Stomach (tissue), 4 donors: ENCODE results near the gene CDH22.

Experiments used
- POLR2A ChIP-seq, 4 donors: fragments of 450-650 bp; IDR thresholded peaks; one replicate each; pipeline ENCODE4 v1.6.1; 2016; ENCODE audit warnings: antibody characterized with exemption in 4 of 4, control low read depth in 2 of 4, mild to moderate bottlenecking in 1 of 4, moderate library complexity in 1 of 4
- POLR2AphosphoS5 ChIP-seq, 3 donors: sonication (generic); formaldehyde crosslinking; IDR thresholded peaks; one replicate each; pipeline ENCODE4 v1.6.1; 2016; ENCODE audit warnings: antibody characterized with exemption in 3 of 3
- TF ChIP-seq, protein P1 (sequence below), 7 experiments: fragments of 450-650 bp in 4 of 7; fragments of 200-600 bp in 3 of 7; sonication (generic) in 3 of 7; IDR thresholded peaks; one replicate each; pipeline ENCODE4 v1.5.1; 2016 to 2019; ENCODE audit warnings: antibody characterized with exemption in 7 of 7, control low read depth in 2 of 7, mild to moderate bottlenecking in 1 of 7

DNA sequence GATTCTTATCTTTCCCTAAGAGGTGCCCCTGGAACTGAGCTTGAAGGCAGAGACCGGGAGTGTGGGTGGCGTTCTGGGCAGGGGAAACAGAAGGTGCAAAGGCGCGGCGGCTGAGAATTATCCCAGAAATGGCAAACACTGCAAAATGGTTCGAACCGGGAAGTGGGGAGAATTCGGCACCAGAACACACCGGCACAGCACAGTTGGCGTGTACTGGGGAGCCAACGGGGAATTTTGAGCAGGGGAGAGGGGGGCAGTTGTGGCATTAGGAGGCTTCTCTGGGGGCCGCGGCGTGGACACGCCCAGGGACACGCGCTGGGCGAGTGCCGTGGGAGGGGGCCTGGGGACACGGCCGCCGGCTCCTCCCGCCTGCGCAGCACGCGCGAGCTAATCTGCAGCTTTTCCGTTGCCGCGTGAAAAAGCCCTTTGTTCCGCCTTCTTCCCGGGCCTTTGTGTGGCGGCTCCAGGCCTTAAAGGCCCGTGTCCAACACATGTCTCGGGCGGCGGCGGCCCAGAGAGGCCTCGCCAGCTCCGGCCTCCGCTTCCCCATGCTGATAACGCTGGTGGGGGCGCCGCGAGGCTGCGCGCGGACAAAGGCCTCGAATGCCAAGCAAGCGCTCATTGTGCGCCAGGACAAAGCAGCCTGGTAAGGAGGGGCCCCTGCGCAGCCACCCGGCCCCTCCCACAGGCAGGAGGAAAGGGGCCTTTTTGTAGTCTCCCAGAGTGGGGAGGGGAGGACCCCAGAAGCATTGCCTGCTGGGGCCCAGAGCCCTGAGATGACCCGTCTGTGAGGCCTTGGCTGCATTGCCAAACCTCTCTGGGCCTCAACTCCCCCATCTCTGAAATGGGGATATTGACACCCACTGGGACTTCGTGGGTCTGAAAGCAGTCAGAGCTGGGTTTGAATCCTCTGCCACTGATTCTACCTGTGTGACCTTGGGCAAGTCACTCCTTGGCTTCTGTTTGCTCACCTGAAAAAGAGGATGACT lies 107.4 kb downstream of the CDH22 start:
- TF ChIP-seq, protein P1, sequence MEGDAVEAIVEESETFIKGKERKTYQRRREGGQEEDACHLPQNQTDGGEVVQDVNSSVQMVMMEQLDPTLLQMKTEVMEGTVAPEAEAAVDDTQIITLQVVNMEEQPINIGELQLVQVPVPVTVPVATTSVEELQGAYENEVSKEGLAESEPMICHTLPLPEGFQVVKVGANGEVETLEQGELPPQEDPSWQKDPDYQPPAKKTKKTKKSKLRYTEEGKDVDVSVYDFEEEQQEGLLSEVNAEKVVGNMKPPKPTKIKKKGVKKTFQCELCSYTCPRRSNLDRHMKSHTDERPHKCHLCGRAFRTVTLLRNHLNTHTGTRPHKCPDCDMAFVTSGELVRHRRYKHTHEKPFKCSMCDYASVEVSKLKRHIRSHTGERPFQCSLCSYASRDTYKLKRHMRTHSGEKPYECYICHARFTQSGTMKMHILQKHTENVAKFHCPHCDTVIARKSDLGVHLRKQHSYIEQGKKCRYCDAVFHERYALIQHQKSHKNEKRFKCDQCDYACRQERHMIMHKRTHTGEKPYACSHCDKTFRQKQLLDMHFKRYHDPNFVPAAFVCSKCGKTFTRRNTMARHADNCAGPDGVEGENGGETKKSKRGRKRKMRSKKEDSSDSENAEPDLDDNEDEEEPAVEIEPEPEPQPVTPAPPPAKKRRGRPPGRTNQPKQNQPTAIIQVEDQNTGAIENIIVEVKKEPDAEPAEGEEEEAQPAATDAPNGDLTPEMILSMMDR (IDR thresholded peaks at IDR 0.05) = no peak
- no peak for TF ChIP-seq POLR2A (IDR thresholded peaks at IDR 0.05)
- no peak for TF ChIP-seq POLR2AphosphoS5 (IDR thresholded peaks at IDR 0.05)
